Liver (tissue), 9 donors: ENCODE results near the gene SPSB1. TPM values are rescaled to one million over a fixed set of nuclear protein-coding genes. Genes with fewer than 3 reads are reported as not detected.

ENCODE experiments used
- DNase-seq: peaks from one replicate; pipeline ENCODE4 v3.0.0-alpha.2; 2017; ENCODE audit warnings: low spot score
- H3K27ac ChIP-seq, 2 donors: one replicate each; pipeline ENCODE4 v1.7.0; 2013; ENCODE audit warnings: inconsistent platforms in 2 of 2, low read length in 2 of 2, control low read depth in 1 of 2, low read depth in 1 of 2, mild to moderate bottlenecking in 1 of 2
- H3K27me3 ChIP-seq, 4 donors: one replicate each; pipeline versions ENCODE4 v1.6.1 to v1.7.0; 2013; ENCODE audit warnings: low read length in 3 of 4, inconsistent platforms in 1 of 4, mild to moderate bottlenecking in 1 of 4, moderate library complexity in 1 of 4; ENCODE audit not compliant: control insufficient read depth in 4 of 4, insufficient read depth in 4 of 4
- H3K36me3 ChIP-seq, 4 donors: one replicate each; pipeline versions ENCODE4 v1.6.1 to v1.7.0; 2013; ENCODE audit warnings: low read length in 3 of 4, mild to moderate bottlenecking in 3 of 4, low read depth in 1 of 4, moderate library complexity in 1 of 4; ENCODE audit not compliant: control insufficient read depth in 4 of 4, insufficient read depth in 3 of 4
- H3K4me1 ChIP-seq, 4 donors: one replicate each; pipeline versions ENCODE4 v1.6.1 to v1.7.0; 2013; ENCODE audit warnings: low read length in 3 of 4, mild to moderate bottlenecking in 3 of 4, moderate library complexity in 1 of 4; ENCODE audit not compliant: control insufficient read depth in 4 of 4, insufficient read depth in 4 of 4
- H3K4me3 ChIP-seq, 3 donors: one replicate each; pipeline versions ENCODE4 v1.6.1 to v1.7.0; 2013; ENCODE audit warnings: low read length in 3 of 3, control low read depth in 1 of 3, low read depth in 1 of 3, mild to moderate bottlenecking in 1 of 3
- H3K9ac ChIP-seq, 2 donors: one replicate each; pipeline ENCODE4 v1.7.0; 2013; ENCODE audit warnings: low read length in 2 of 2, mild to moderate bottlenecking in 2 of 2, moderate library complexity in 2 of 2, control low read depth in 1 of 2, low read depth in 1 of 2
- H3K9me3 ChIP-seq, 4 donors: one replicate each; pipeline versions ENCODE4 v1.6.1 to v1.7.0; 2013; ENCODE audit warnings: low read length in 3 of 4; ENCODE audit not compliant: control insufficient read depth in 4 of 4
- EGR1 ChIP-seq, 2 donors: IDR thresholded peaks; 2 replicates each; pipeline ENCODE4 v1.6.1; 2016 to 2018; ENCODE audit warnings: antibody characterized with exemption in 2 of 2, low read depth in 2 of 2
- FOXA1 ChIP-seq: IDR thresholded peaks from 2 replicates; pipeline ENCODE4 v1.6.1; 2016; ENCODE audit warnings: antibody characterized with exemption
- FOXA2 ChIP-seq: IDR thresholded peaks from 2 replicates; pipeline ENCODE4 v1.6.1; 2016; ENCODE audit warnings: antibody characterized with exemption
- GABPA ChIP-seq, 2 donors: IDR thresholded peaks in 1 of 2; conservative IDR thresholded peaks in 1 of 2; 2 replicates each; pipeline ENCODE4 v1.6.1; 2016; ENCODE audit warnings: antibody characterized with exemption in 2 of 2, mild to moderate bottlenecking in 1 of 2, moderate library complexity in 1 of 2
- HNF4A ChIP-seq, 2 donors: conservative IDR thresholded peaks; 2 replicates each; pipeline ENCODE4 v1.6.1; 2016; ENCODE audit warnings: antibody characterized with exemption in 2 of 2, mild to moderate bottlenecking in 2 of 2
- NR2F2 ChIP-seq: IDR thresholded peaks from 2 replicates; pipeline ENCODE4 v1.6.1; 2016; ENCODE audit warnings: antibody characterized with exemption
- REST ChIP-seq: IDR thresholded peaks from 2 replicates; pipeline ENCODE4 v1.6.1; 2016; ENCODE audit warnings: antibody characterized with exemption, mild to moderate bottlenecking
- TAF1 ChIP-seq: conservative IDR thresholded peaks from 2 replicates; pipeline ENCODE4 v1.6.1; 2016; ENCODE audit warnings: antibody characterized with exemption, mild to moderate bottlenecking
- YY1 ChIP-seq: IDR thresholded peaks from 2 replicates; pipeline ENCODE4 v1.6.1; 2016; ENCODE audit warnings: antibody characterized with exemption, mild to moderate bottlenecking
- ZBTB33 ChIP-seq: IDR thresholded peaks from 2 replicates; pipeline ENCODE4 v1.6.1; 2016; ENCODE audit warnings: antibody characterized with exemption
- WGBS: extraction: QIAGEN DNeasy Blood & Tissue Kit; methylation state at CpG from one replicate; pipeline ENCODE4 v1.1.7; 2013; 5-methylcytosine and 5-hydroxymethylcytosine counted together
- polyA plus RNA-seq, 2 donors: library from polyadenylated mRNA; stranded (reverse) in 1 of 2; unstranded in 1 of 2; fragments of 200-250 nt in 1 of 2; fragments of >200 nt in 1 of 2; fragmentation: Nextera tagmentation in 1 of 2; extraction: Ambion mirVana in 1 of 2; gene quantifications; one replicate each; pipeline versions ENCODE4 v1.2.1 to v1.2.3, GENCODE V29; 2013 to 2015
- total RNA-seq, 2 donors: library from RNA; depleted of rRNA; stranded (reverse); fragments of >200 nt; gene quantifications; one replicate each; pipeline ENCODE4 v1.2.3, GENCODE V29; 2014
- donor health status: healthy.
- donor health status: healthy.
- donor health status: healthy.
- donor health status: healthy.
- donor health status: healthy.

The SPSB1 gene
- total and polyA plus RNA-seq, 4 donors: 4.1 to 22.6 (median 14.8) TPM

- TF ChIP-seq TAF1 (no peak), FOXA2 (no peak), YY1 (no peak)
- H3K4me1 ChIP-seq: peaks cover 0 to 13% (median 7%) of the 10 kb centered on the region in 4 donors
- no peak for DNase-seq
- no peak overlapping the region for H3K4me3 ChIP-seq
- 92% methylated on average over 7 of the region's 7 CpGs for WGBS
- no peak overlapping the region for H3K27ac ChIP-seq
- no peak overlapping the region for H3K9ac ChIP-seq
- H3K36me3 ChIP-seq: peaks cover 15 to 60% (median 50%) of the 10 kb centered on the region in 4 donors
- no peaks in the 10 kb centered on the region for H3K27me3 ChIP-seq
- no peaks in the 10 kb centered on the region for H3K9me3 ChIP-seq
Observed at GRCh38 chr1:9267827-9268581, 24.7 kb upstream of the SPSB1 start.

GRCh38 chr1:9269078-9269501 is 23.6 kb upstream of the SPSB1 start:
- DNase-seq: no peak
- TF ChIP-seq HNF4A (conservative IDR thresholded peaks at IDR 0.05) (no peak), REST (no peak), EGR1 (IDR thresholded peaks at IDR 0.05; ENCODE audit: low read depth in 2 of 2) (no peak), GABPA (IDR thresholded peaks at IDR 0.05 in 1 of 2, conservative IDR thresholded peaks at IDR 0.05 in 1 of 2) (no peak), YY1 (no peak), ZBTB33 (no peak), FOXA1 (no peak)
- Histone ChIP-seq H3K27me3 (no peaks in the 10 kb centered on the region), H3K4me1 (peaks cover 0 to 2% (median 0%) of the 10 kb centered on the region in 4 donors), H3K9ac (no peak overlapping the region), H3K27ac (no peak overlapping the region), H3K9me3 (no peaks in the 10 kb centered on the region), H3K4me3 (no peak overlapping the region), H3K36me3 (peaks cover 9 to 50% (median 46%) of the 10 kb centered on the region in 4 donors)
- WGBS: 88% methylated on average over 17 of the region's 17 CpGs

GRCh38 chr1:9269721-9270120 is 23.0 kb upstream of the SPSB1 start:
- no peak overlapping the region for H3K4me3 ChIP-seq
- H3K27ac ChIP-seq: no peak overlapping the region
- H3K9ac ChIP-seq: no peak overlapping the region
- H3K9me3 ChIP-seq: no peaks in the 10 kb centered on the region
- DNase-seq: no peak
- no peak for TF ChIP-seq NR2F2
- TF ChIP-seq YY1: no peak
- no peaks in the 10 kb centered on the region for H3K27me3 ChIP-seq
- 88% methylated on average over 12 of the region's 12 CpGs for WGBS
- no peaks in the 10 kb centered on the region for H3K4me1 ChIP-seq
- H3K36me3 ChIP-seq: peaks cover 3 to 44% (median 41%) of the 10 kb centered on the region in 4 donors
